ENCODE results near the gene MAPK6.

GRCh38 chr15:52102463-52102862 is 83.4 kb downstream of the MAPK6 start:
- TF ChIP-seq CTCF (conservative IDR thresholded peaks at IDR 0.05) (no peak), EZH2 (IDR thresholded peaks at IDR 0.05; ENCODE audit: low read depth) (no peak)

All from PC-9 (cell line).